Panc1 (cell line): Measurements from ENCODE around the gene ORM2.

ENCODE experiments used
- CTCF ChIP-seq: fragments of 450-650 bp; IDR thresholded peaks from 2 replicates; pipeline ENCODE4 v1.5.1; 2017; ENCODE audit warnings: mild to moderate bottlenecking
- POLR2AphosphoS5 ChIP-seq: IDR thresholded peaks from 2 replicates; pipeline ENCODE4 v1.6.1; 2012; ENCODE audit warnings: mild to moderate bottlenecking, low read depth, low read length, moderate library complexity
- REST ChIP-seq, 2 experiments: IDR thresholded peaks; 2 replicates each; pipeline ENCODE4 v1.6.1; 2011 to 2012; ENCODE audit warnings: low read depth in 2 of 2, control low read depth in 1 of 2, low read length in 1 of 2, mild to moderate bottlenecking in 1 of 2, moderate library complexity in 1 of 2; ENCODE audit not compliant: insufficient read depth in 1 of 2
- SIN3A ChIP-seq: IDR thresholded peaks from 2 replicates; pipeline ENCODE4 v1.6.1; 2012; ENCODE audit warnings: low read depth, mild to moderate bottlenecking, low read length, moderate library complexity, borderline replicate concordance; ENCODE audit not compliant: insufficient read depth
- TCF7L2 ChIP-seq: IDR thresholded peaks from 2 replicates; pipeline ENCODE4 v1.6.1; 2011; ENCODE audit warnings: mild to moderate bottlenecking, low read depth, low read length, inconsistent platforms

DNA sequence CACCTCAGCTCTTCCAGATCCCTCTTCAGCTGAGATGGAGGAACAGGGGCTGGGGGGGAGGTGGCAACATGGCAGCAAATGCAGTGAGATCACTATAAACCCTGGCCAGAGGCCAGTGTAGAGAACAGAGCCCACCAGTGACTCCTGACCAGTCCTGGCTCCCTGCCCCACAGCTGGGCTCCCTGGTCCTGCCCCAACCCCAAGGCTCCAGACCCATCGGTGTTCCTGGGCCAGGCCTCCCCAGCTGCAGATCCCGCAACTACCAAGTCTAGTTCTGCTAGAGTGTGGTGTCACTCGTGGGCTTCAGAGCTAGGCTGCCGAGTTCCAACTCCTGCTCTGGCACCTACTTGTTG, 41.3 kb downstream of the ORM2 start:
- no peak for TF ChIP-seq CTCF
- no peak for TF ChIP-seq POLR2AphosphoS5
- TF ChIP-seq REST (IDR thresholded peaks at IDR 0.05; ENCODE audit: insufficient read depth in 1 of 2, low read depth in 2 of 2, low read length in 1 of 2), result no peak
- no peak for TF ChIP-seq SIN3A
- no peak for TF ChIP-seq TCF7L2
